Tibial nerve (tissue), 4 donors: ENCODE data around the gene PAX8. TPM values are rescaled to one million over a fixed set of nuclear protein-coding genes. Genes with fewer than 3 reads are reported as not detected.
A peak's percentile ranks its signal among the peaks of the same experiment; 100 is the strongest.

Source experiments
- DNase-seq, 2 donors: peaks; one replicate each; pipeline ENCODE4 v3.0.0-alpha.2; 2019; ENCODE audit warnings: low spot score in 2 of 2
- H3K27ac ChIP-seq, 4 donors: fragments of 200-600 bp; sonication (generic) in 3 of 4; one replicate each; pipeline ENCODE4 v1.5.1; 2017 to 2019; ENCODE audit warnings: mild to moderate bottlenecking in 1 of 4
- H3K27me3 ChIP-seq, 2 donors: fragments of 200-600 bp; sonication (generic) in 1 of 2; one replicate each; pipeline versions ENCODE4 v1.5.1 to v1.6.0; 2017 to 2019
- H3K36me3 ChIP-seq, 3 donors: fragments of 200-600 bp; sonication (generic); one replicate each; pipeline ENCODE4 v1.5.1; 2018 to 2019
- H3K4me1 ChIP-seq, 4 donors: fragments of 200-600 bp; sonication (generic) in 3 of 4; one replicate each; pipeline ENCODE4 v1.5.1; 2017 to 2019
- H3K4me3 ChIP-seq, 4 donors: fragments of 200-600 bp; sonication (generic) in 3 of 4; one replicate each; pipeline ENCODE4 v1.5.1; 2017 to 2019; ENCODE audit warnings: mild to moderate bottlenecking in 1 of 4, moderate library complexity in 1 of 4
- H3K9me3 ChIP-seq, 4 donors: fragments of 200-600 bp; sonication (generic) in 3 of 4; one replicate each; pipeline ENCODE4 v1.5.1; 2017 to 2019
- CTCF ChIP-seq, 5 experiments: fragments of 200-600 bp in 3 of 5; fragments of 450-650 bp in 2 of 5; sonication (generic) in 3 of 5; IDR thresholded peaks; one replicate each; pipeline ENCODE4 v1.5.1; 2016 to 2019; ENCODE audit warnings: antibody characterized with exemption in 5 of 5, mild to moderate bottlenecking in 3 of 5, moderate library complexity in 2 of 5
- EP300 ChIP-seq, 2 donors: sonication (generic); formaldehyde crosslinking; IDR thresholded peaks; one replicate each; pipeline ENCODE4 v1.6.1; 2017; ENCODE audit warnings: antibody characterized with exemption in 2 of 2, mild to moderate bottlenecking in 1 of 2
- POLR2A ChIP-seq, 2 donors: fragments of 450-650 bp; IDR thresholded peaks; one replicate each; pipeline ENCODE4 v1.6.1; 2017; ENCODE audit warnings: antibody characterized with exemption in 2 of 2, mild to moderate bottlenecking in 2 of 2, moderate library complexity in 2 of 2
- WGBS, 2 donors: methylation state at CpG; one replicate each; pipeline ENCODE4 v1.1.5; 2018; 5-methylcytosine and 5-hydroxymethylcytosine counted together
- total RNA-seq, 4 donors: library from RNA; depleted of rRNA; stranded (reverse); fragments of >200 nt; gene quantifications; one replicate each; pipeline ENCODE4 v1.1.0, GENCODE V29; 2016

The PAX8 gene
- total RNA-seq, 4 donors from 2014 or later: 2.2 to 11.4 (median 5.2) TPM

GRCh38 chr2:113203901-113204519 is 74.7 kb downstream of the PAX8 start:
- 40 to 43% methylated on average over 5 of the region's 5 CpGs for WGBS, 2 donors
- H3K27ac ChIP-seq: peak overlapping the region in 1 of 4 donors; percentile 48
- no peak overlapping the region for H3K4me3 ChIP-seq
- no peaks in the 10 kb centered on the region for H3K36me3 ChIP-seq
- DNase-seq: peak in 1 of 2 donors; percentile 66
- no peak for TF ChIP-seq POLR2A (IDR thresholded peaks at IDR 0.05)
- TF ChIP-seq CTCF (IDR thresholded peaks at IDR 0.05): peak; percentile 79 to 92 (median 88)
- TF ChIP-seq EP300 (IDR thresholded peaks at IDR 0.05): no peak
- H3K9me3 ChIP-seq: no peaks in the 10 kb centered on the region
- H3K4me1 ChIP-seq: peaks cover 0 to 46% (median 7%) of the 10 kb centered on the region in 4 donors
- H3K27me3 ChIP-seq: no peaks in the 10 kb centered on the region

- DNase-seq: no peak
- H3K9me3 ChIP-seq: no peaks in the 10 kb centered on the region
- TF ChIP-seq CTCF (IDR thresholded peaks at IDR 0.05) (no peak), POLR2A (IDR thresholded peaks at IDR 0.05) (no peak), EP300 (IDR thresholded peaks at IDR 0.05) (no peak)
- H3K4me1 ChIP-seq: peaks cover 0 to 53% (median 7%) of the 10 kb centered on the region in 4 donors
- no peak overlapping the region for H3K27ac ChIP-seq
- H3K36me3 ChIP-seq: no peaks in the 10 kb centered on the region
- H3K27me3 ChIP-seq: no peaks in the 10 kb centered on the region
- H3K4me3 ChIP-seq: no peak overlapping the region
Observed at GRCh38 chr2:113203217-113203530, 75.5 kb downstream of the PAX8 start.

GRCh38 chr2:113202305-113203216 is 76.2 kb downstream of the PAX8 start:
- no peak for DNase-seq
- H3K4me1 ChIP-seq: peaks cover 0 to 54% (median 7%) of the 10 kb centered on the region in 4 donors
- TF ChIP-seq EP300 (IDR thresholded peaks at IDR 0.05) (no peak), POLR2A (IDR thresholded peaks at IDR 0.05) (no peak), CTCF (IDR thresholded peaks at IDR 0.05) (no peak)
- WGBS, 2 donors: 66 to 69% methylated on average over 12 to 13 of the region's 13 CpGs
- H3K9me3 ChIP-seq: no peaks in the 10 kb centered on the region
- H3K27me3 ChIP-seq: no peaks in the 10 kb centered on the region
- no peak overlapping the region for H3K4me3 ChIP-seq
- H3K36me3 ChIP-seq: no peaks in the 10 kb centered on the region
- H3K27ac ChIP-seq: peak overlapping the region; percentile 29 to 95 (median 51)

GRCh38 chr2:113201496-113202304 is 77.0 kb downstream of the PAX8 start:
- Histone ChIP-seq H3K4me1 (peaks cover 0 to 54% (median 7%) of the 10 kb centered on the region in 4 donors), H3K36me3 (no peaks in the 10 kb centered on the region), H3K27me3 (no peaks in the 10 kb centered on the region), H3K9me3 (no peaks in the 10 kb centered on the region), H3K4me3 (no peak overlapping the region), H3K27ac (peak overlapping the region in 3 of 4 donors; percentile 60 to 95 (median 69))
- WGBS, 2 donors: 69 to 73% methylated on average over 5 to 7 of the region's 8 CpGs
- no peak for DNase-seq
- no peak for TF ChIP-seq EP300 (IDR thresholded peaks at IDR 0.05)
- no peak for TF ChIP-seq POLR2A (IDR thresholded peaks at IDR 0.05)
- no peak for TF ChIP-seq CTCF (IDR thresholded peaks at IDR 0.05)
